ENCODE data around the gene DDA1. TPM values are rescaled to one million over a fixed set of nuclear protein-coding genes. Genes with fewer than 3 reads are reported as not detected.

Gene DDA1
- total and polyA plus RNA-seq, 9 of the 15 experiments (the other 6 are each of a cell fraction or from before 2014, with no cell fraction given): 1.4 to 83.8 (median 33.8) TPM

GRCh38 chr19:17336872-17337674 lies 27.7 kb downstream of the DDA1 start, which contains the start of gene GTPBP3 (continued):
- peak; percentile 60 for TF ChIP-seq PRDM10 (IDR thresholded peaks at IDR 0.05; ENCODE audit: partially characterized antibody)
- TF ChIP-seq RBM14 (IDR thresholded peaks at IDR 0.05; ENCODE audit: borderline replicate concordance, insufficient read depth, low read depth, low read length): no peak
- TF ChIP-seq JUN (IDR thresholded peaks at IDR 0.05; ENCODE audit: borderline replicate concordance, low read depth, low read length): peak; percentile 59; the same call in 1 of the 2 replicates
- no peak for TF ChIP-seq JUN (CRISPR knock-in tag; IDR thresholded peaks at IDR 0.05; ENCODE audit: borderline replicate concordance)
- no peak for TF ChIP-seq TCF15 (CRISPR knock-in tag; IDR thresholded peaks at IDR 0.05)
- TF ChIP-seq FOXK2 (conservative IDR thresholded peaks at IDR 0.05 in 1 of 2, IDR thresholded peaks at IDR 0.05 in 1 of 2; ENCODE audit: low read depth in 2 of 2): peak; percentile 94 to 97
- TF ChIP-seq ZNF740 (CRISPR knock-in tag; IDR thresholded peaks at IDR 0.05): peak; percentile 73
- no peak for TF ChIP-seq ZNF740 (tag; IDR thresholded peaks at IDR 0.05)
- TF ChIP-seq POLR2A (conservative IDR thresholded peaks at IDR 0.05): peak; percentile 92
- TF ChIP-seq NFIX (CRISPR knock-in tag; IDR thresholded peaks at IDR 0.05; ENCODE audit: low read depth): no peak
- no peak for TF ChIP-seq WHSC1 (IDR thresholded peaks at IDR 0.05; ENCODE audit: low read length)
- TF ChIP-seq CBX8 (IDR thresholded peaks at IDR 0.05; ENCODE audit: borderline replicate concordance, extremely low read depth, low read depth, low read length, poor library complexity, severe bottlenecking): no peak
- TF ChIP-seq ZNF589 (CRISPR knock-in tag; IDR thresholded peaks at IDR 0.05; ENCODE audit: low read depth): no peak
- TF ChIP-seq NBN (IDR thresholded peaks at IDR 0.05; ENCODE audit: low read depth): peak; percentile 97
- TF ChIP-seq TCF7L2 (IDR thresholded peaks at IDR 0.05; ENCODE audit: low read depth, low read length): 0 out of 2 replicates have a peak, but pooled peaks have one; percentile 30
- TF ChIP-seq KDM1A (IDR thresholded peaks at IDR 0.05): peak; percentile 93 to 96; a peak in 3 of 4 replicates
- TF ChIP-seq CCNT2 (IDR thresholded peaks at IDR 0.05; ENCODE audit: borderline replicate concordance, extremely low read depth, insufficient read length, low read depth, low read length): no peak
- TF ChIP-seq, protein P1, sequence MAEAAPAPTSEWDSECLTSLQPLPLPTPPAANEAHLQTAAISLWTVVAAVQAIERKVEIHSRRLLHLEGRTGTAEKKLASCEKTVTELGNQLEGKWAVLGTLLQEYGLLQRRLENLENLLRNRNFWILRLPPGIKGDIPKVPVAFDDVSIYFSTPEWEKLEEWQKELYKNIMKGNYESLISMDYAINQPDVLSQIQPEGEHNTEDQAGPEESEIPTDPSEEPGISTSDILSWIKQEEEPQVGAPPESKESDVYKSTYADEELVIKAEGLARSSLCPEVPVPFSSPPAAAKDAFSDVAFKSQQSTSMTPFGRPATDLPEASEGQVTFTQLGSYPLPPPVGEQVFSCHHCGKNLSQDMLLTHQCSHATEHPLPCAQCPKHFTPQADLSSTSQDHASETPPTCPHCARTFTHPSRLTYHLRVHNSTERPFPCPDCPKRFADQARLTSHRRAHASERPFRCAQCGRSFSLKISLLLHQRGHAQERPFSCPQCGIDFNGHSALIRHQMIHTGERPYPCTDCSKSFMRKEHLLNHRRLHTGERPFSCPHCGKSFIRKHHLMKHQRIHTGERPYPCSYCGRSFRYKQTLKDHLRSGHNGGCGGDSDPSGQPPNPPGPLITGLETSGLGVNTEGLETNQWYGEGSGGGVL (CRISPR knock-in tag; IDR thresholded peaks at IDR 0.05): no peak
- TF ChIP-seq ZBTB8A (IDR thresholded peaks at IDR 0.05; ENCODE audit: partially characterized antibody): no peak
- TF ChIP-seq ZNF146 (CRISPR knock-in tag; IDR thresholded peaks at IDR 0.05; ENCODE audit: unreplicated experiment): no peak

Data from K562 (cell line).